ENCODE data around the gene CACNA1I. TPM values are rescaled to one million over a fixed set of nuclear protein-coding genes. Genes with fewer than 3 reads are reported as not detected.

The CACNA1I gene
- total and polyA plus RNA-seq, 2 donors (not counting 3 experiments of a cell fraction or from before 2014, with no cell fraction given), result not detected

- H3K79me2 ChIP-seq (ENCODE audit: control insufficient read depth, insufficient read depth, low read length), result no peaks in the 10 kb centered on the region
- dilution Hi-C loops (cut with MboI; ENCODE audit: extremely low pct_ligation_motif_present, low sequenced_read_pairs), result no loop called here
- ChIA-PET POLR2A (no interaction called here), CTCF (interaction anchor here (0.5 kb wide), 1 partner anchor 138 kb away, joined by 3 read pairs; no protein-coding TSS in a partner anchor)
- H3K9ac ChIP-seq (replicated peaks; ENCODE audit: extremely low read depth, insufficient read depth, low read length), result no peak overlapping the region
- FAIRE-seq (no peak), DNase-seq (ENCODE audit: low read depth, low spot score) (no peak)
- no peak overlapping the region for H3K27ac ChIP-seq (ENCODE audit: insufficient read depth, low read depth, low read length)
- H2AFZ ChIP-seq (ENCODE audit: low read depth, low read length), result no peak overlapping the region
- peaks cover 10 to 12% of the 10 kb centered on the region in 2 experiments for H3K27me3 ChIP-seq (ENCODE audit: control insufficient read depth in 2 of 2, insufficient read depth in 2 of 2, low read length in 2 of 2)
- no peaks in the 10 kb centered on the region for H3K9me3 ChIP-seq (replicated peaks; ENCODE audit: control insufficient read depth, insufficient read depth, low read length)
- no peaks in the 10 kb centered on the region for H3K9me1 ChIP-seq (replicated peaks; ENCODE audit: control insufficient read depth, extremely low read depth, insufficient read depth, low read length)
- H4K20me1 ChIP-seq (replicated peaks; ENCODE audit: control insufficient read depth, extremely low read depth, insufficient read depth, low read length), result no peaks in the 10 kb centered on the region
- no peaks in the 10 kb centered on the region for H3K4me1 ChIP-seq (ENCODE audit: control insufficient read depth, extremely low read depth, insufficient read depth, low read length)
- BruUV-seq (replicated peaks), result no TSS peak
- H3K4me3 ChIP-seq (replicated peaks in 1 of 3; ENCODE audit: insufficient read depth in 1 of 3, low read depth in 1 of 3, low read length in 3 of 3), result no peak overlapping the region
- no peak overlapping the region for H3K4me2 ChIP-seq (ENCODE audit: insufficient read depth, low read length)
- intact Hi-C loops (cut with micrococcal nuclease), result no loop called here
- no peaks in the 10 kb centered on the region for H3K36me3 ChIP-seq (ENCODE audit: control insufficient read depth in 2 of 2, extremely low read depth in 1 of 2, insufficient read depth in 2 of 2, low read length in 2 of 2)
- TF ChIP-seq EZH2 (IDR thresholded peaks at IDR 0.05; ENCODE audit: borderline replicate concordance, low read depth, low read length, severe bottlenecking), result no peak
- TF ChIP-seq FOS (IDR thresholded peaks at IDR 0.05; ENCODE audit: borderline replicate concordance, insufficient read depth, low read length), result no peak
- no peak for TF ChIP-seq GATA2 (IDR thresholded peaks at IDR 0.05; ENCODE audit: insufficient read depth, insufficient read length, low read depth, low read length)
- TF ChIP-seq JUN (IDR thresholded peaks at IDR 0.05; ENCODE audit: borderline replicate concordance, insufficient read depth, insufficient read length, low read depth), result no peak
- TF ChIP-seq, protein P1, sequence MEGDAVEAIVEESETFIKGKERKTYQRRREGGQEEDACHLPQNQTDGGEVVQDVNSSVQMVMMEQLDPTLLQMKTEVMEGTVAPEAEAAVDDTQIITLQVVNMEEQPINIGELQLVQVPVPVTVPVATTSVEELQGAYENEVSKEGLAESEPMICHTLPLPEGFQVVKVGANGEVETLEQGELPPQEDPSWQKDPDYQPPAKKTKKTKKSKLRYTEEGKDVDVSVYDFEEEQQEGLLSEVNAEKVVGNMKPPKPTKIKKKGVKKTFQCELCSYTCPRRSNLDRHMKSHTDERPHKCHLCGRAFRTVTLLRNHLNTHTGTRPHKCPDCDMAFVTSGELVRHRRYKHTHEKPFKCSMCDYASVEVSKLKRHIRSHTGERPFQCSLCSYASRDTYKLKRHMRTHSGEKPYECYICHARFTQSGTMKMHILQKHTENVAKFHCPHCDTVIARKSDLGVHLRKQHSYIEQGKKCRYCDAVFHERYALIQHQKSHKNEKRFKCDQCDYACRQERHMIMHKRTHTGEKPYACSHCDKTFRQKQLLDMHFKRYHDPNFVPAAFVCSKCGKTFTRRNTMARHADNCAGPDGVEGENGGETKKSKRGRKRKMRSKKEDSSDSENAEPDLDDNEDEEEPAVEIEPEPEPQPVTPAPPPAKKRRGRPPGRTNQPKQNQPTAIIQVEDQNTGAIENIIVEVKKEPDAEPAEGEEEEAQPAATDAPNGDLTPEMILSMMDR (IDR thresholded peaks at IDR 0.05; ENCODE audit: extremely low read depth in 1 of 2, insufficient read depth in 1 of 2, low read depth in 1 of 2, low read length in 2 of 2), result no peak
- no peak for TF ChIP-seq POLR2AphosphoS5 (IDR thresholded peaks at IDR 0.05; ENCODE audit: insufficient read depth, low read depth, low read length)
- TF ChIP-seq, protein P2, sequence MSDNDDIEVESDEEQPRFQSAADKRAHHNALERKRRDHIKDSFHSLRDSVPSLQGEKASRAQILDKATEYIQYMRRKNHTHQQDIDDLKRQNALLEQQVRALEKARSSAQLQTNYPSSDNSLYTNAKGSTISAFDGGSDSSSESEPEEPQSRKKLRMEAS (IDR thresholded peaks at IDR 0.05; ENCODE audit: insufficient read depth, insufficient read length), result no peak
- no peak for TF ChIP-seq MYC (IDR thresholded peaks at IDR 0.05; ENCODE audit: low read depth, low read length)
- TF ChIP-seq POLR2A (IDR thresholded peaks at IDR 0.05; ENCODE audit: low read depth, low read length), result no peak
These were observed 117.7 kb downstream of the CACNA1I start for GRCh38 chr22:39688186-39688785.
